Gastroesophageal sphincter (tissue), 4 donors: ENCODE measurements around the gene CSMD2. TPM values are rescaled to one million over a fixed set of nuclear protein-coding genes. Genes with fewer than 3 reads are reported as not detected.

Source experiments
- ATAC-seq: fragments of 150-250 bp; one replicate; pipeline ENCODE4 v1.9.1; 2016; ENCODE audit warnings: mild to moderate bottlenecking, moderate library complexity
- H3K27ac ChIP-seq, 4 donors: fragments of 200-600 bp; sonication (generic) in 3 of 4; 1 replicate in 3 of 4; 2 replicates in 1 of 4; pipeline ENCODE4 v1.5.1; 2016 to 2019
- H3K27me3 ChIP-seq: fragments of 200-600 bp; sonication (generic); one replicate; pipeline ENCODE4 v1.5.1; 2019
- H3K36me3 ChIP-seq, 2 donors: fragments of 200-600 bp; sonication (generic); one replicate each; pipeline ENCODE4 v1.5.1; 2019; ENCODE audit warnings: control low read depth in 1 of 2
- H3K4me1 ChIP-seq, 3 donors: fragments of 200-600 bp; sonication (generic); 1 replicate in 2 of 3; 2 replicates in 1 of 3; pipeline ENCODE4 v1.5.1; 2016 to 2019; ENCODE audit warnings: control low read depth in 2 of 3
- H3K4me3 ChIP-seq, 2 donors: fragments of 200-600 bp; sonication (generic); one replicate each; pipeline ENCODE4 v1.5.1; 2019; ENCODE audit warnings: mild to moderate bottlenecking in 1 of 2, moderate library complexity in 1 of 2
- H3K9me3 ChIP-seq, 3 donors: fragments of 200-600 bp; sonication (generic); one replicate each; pipeline ENCODE4 v1.5.1; 2017 to 2019; ENCODE audit warnings: control low read depth in 2 of 3
- EP300 ChIP-seq: sonication (generic); formaldehyde crosslinking; IDR thresholded peaks from one replicate; pipeline ENCODE4 v1.6.1; 2017; ENCODE audit warnings: antibody characterized with exemption, mild to moderate bottlenecking
- POLR2A ChIP-seq, 2 donors: fragments of 450-650 bp; IDR thresholded peaks; one replicate each; pipeline ENCODE4 v1.6.1; 2017; ENCODE audit warnings: antibody characterized with exemption in 2 of 2, mild to moderate bottlenecking in 2 of 2, moderate library complexity in 1 of 2
- POLR2AphosphoS5 ChIP-seq: sonication (generic); formaldehyde crosslinking; IDR thresholded peaks from one replicate; pipeline ENCODE4 v1.6.1; 2017; ENCODE audit warnings: antibody characterized with exemption
- WGBS, 2 donors: methylation state at CpG; one replicate each; pipeline ENCODE4 v1.1.5; 2018; ENCODE audit warnings: low coverage in 1 of 2; 5-methylcytosine and 5-hydroxymethylcytosine counted together
- total RNA-seq, 4 donors: library from RNA; depleted of rRNA; stranded (reverse); fragments of >200 nt; gene quantifications; one replicate each; pipeline ENCODE4 v1.1.0, GENCODE V29; 2016
- TF ChIP-seq, protein P1 (sequence below), 4 experiments: fragments of 200-600 bp in 2 of 4; fragments of 450-650 bp in 2 of 4; sonication (generic) in 1 of 4; IDR thresholded peaks; one replicate each; pipeline ENCODE4 v1.5.1; 2017 to 2019; ENCODE audit warnings: antibody characterized with exemption in 4 of 4, mild to moderate bottlenecking in 2 of 4, moderate library complexity in 2 of 4

CSMD2 gene
- total RNA-seq, 4 donors from 2014 or later, result 0.22 to 2.5 (median 0.37) TPM

DNA sequence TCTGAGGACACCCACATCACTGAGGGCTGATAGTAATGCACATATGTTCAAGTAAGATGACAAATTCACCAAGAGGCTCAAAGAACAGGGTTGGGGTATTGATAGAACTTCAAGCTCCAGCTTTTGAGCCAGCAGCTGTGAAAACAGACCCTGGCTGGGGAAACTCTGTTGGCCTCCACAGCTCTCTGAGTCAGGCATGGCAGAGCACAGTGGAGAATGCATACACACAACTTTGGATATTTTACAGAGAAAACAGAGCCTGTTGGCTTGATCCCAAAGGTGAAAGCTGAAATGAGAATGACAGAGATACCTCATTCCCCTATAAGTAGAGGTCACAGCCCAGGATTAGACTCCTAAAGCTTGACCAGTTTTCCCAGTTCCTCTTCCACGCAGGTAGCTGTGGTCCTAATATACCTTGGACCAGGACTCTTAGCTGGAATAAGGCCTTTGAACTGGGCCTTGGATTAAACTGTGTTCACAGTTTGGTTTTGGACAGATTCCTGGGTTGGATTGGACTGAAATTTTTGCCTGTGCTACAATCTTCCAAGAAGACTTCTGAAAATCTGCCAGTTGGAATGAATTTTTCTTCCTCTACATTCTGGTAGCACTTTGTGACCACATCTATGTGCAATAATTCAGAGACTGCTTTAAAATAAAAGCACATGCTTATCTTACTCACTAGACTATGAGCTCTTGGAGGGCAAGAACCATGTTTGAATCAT lies 402.8 kb downstream of the CSMD2 start:
- no peak for TF ChIP-seq POLR2A (IDR thresholded peaks at IDR 0.05)
- no peak for TF ChIP-seq EP300
- TF ChIP-seq, protein P1, sequence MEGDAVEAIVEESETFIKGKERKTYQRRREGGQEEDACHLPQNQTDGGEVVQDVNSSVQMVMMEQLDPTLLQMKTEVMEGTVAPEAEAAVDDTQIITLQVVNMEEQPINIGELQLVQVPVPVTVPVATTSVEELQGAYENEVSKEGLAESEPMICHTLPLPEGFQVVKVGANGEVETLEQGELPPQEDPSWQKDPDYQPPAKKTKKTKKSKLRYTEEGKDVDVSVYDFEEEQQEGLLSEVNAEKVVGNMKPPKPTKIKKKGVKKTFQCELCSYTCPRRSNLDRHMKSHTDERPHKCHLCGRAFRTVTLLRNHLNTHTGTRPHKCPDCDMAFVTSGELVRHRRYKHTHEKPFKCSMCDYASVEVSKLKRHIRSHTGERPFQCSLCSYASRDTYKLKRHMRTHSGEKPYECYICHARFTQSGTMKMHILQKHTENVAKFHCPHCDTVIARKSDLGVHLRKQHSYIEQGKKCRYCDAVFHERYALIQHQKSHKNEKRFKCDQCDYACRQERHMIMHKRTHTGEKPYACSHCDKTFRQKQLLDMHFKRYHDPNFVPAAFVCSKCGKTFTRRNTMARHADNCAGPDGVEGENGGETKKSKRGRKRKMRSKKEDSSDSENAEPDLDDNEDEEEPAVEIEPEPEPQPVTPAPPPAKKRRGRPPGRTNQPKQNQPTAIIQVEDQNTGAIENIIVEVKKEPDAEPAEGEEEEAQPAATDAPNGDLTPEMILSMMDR (IDR thresholded peaks at IDR 0.05), result no peak
- no peak for TF ChIP-seq POLR2AphosphoS5
- Histone ChIP-seq H3K27ac (no peak overlapping the region), H3K4me1 (peaks cover 0 to 9% (median 0%) of the 10 kb centered on the region in 3 donors), H3K36me3 (no peaks in the 10 kb centered on the region), H3K27me3 (no peaks in the 10 kb centered on the region), H3K4me3 (no peak overlapping the region), H3K9me3 (no peaks in the 10 kb centered on the region)
- ATAC-seq, result no peak
- 83% methylated on average over 1 of the region's 1 CpG; no CpG with 5 or more reads in 1 of the 2 donors for WGBS, 2 donors

DNA sequence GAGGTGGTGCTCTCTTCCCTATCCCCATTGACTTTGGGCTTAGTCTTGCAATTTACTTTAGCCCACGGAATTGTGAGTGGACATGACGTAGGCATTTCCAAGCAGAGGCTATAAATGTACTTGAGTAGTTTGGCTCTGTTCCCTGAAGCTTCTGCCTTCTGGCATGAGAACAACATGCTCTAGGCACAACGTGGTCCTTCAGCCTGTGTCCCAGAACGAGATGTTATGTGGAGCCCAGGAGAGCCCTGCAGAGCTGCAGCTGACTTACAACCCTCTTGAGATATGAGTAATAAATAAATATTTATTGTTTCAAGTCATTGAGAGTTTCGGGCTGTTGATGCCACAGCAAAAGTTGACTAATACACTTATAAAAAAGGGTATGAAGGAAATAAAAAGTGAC lies 406.3 kb downstream of the CSMD2 start:
- 40 to 50% methylated on average over 3 of the region's 5 CpGs for WGBS, 2 donors
- H3K27me3 ChIP-seq, result peaks cover 4% of the 10 kb centered on the region
- H3K36me3 ChIP-seq, result no peaks in the 10 kb centered on the region
- H3K4me3 ChIP-seq, result no peak overlapping the region
- no peak for ATAC-seq
- peaks cover 0 to 9% (median 0%) of the 10 kb centered on the region in 3 donors for H3K4me1 ChIP-seq
- H3K9me3 ChIP-seq, result peaks cover 0 to 2% (median 0%) of the 10 kb centered on the region in 3 donors
- H3K27ac ChIP-seq, result no peak overlapping the region
- TF ChIP-seq EP300 (no peak), POLR2AphosphoS5 (no peak), POLR2A (IDR thresholded peaks at IDR 0.05) (no peak)
- TF ChIP-seq, protein P1 (IDR thresholded peaks at IDR 0.05), result no peak

- no peak overlapping the region for H3K27ac ChIP-seq
These were observed 411.8 kb downstream of the CSMD2 start for GRCh38 chr1:33753087-33753856.

DNA sequence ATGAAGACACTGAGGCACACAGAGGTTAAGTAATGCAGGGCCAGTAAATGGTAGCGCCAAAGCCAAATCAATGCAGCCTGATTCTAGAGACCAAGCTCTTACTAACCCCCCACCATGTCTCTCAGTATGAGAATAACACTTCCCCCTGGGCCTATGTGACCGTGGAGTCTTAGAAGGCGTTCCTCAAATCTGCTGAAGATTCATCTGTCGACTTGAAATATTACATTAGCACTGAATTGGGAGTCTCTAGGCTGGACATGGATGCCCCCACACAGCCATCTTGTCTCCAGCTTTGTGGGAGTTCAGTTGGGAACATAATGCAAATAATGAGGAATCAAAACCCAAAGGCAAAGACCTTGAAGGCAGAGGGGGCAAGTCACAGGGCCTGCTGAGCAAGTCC lies 419.1 kb downstream of the CSMD2 start:
- no peak overlapping the region for H3K4me3 ChIP-seq
- no peak overlapping the region for H3K27ac ChIP-seq
- H3K36me3 ChIP-seq, result no peaks in the 10 kb centered on the region
- no peak for ATAC-seq
- 100% methylated on average over 1 to 2 of the region's 4 CpGs for WGBS, 2 donors
- no peaks in the 10 kb centered on the region for H3K4me1 ChIP-seq
- TF ChIP-seq, protein P1 (IDR thresholded peaks at IDR 0.05), result no peak
- no peak for TF ChIP-seq EP300
- TF ChIP-seq POLR2A (IDR thresholded peaks at IDR 0.05), result no peak
- TF ChIP-seq POLR2AphosphoS5, result no peak
- peaks cover 14% of the 10 kb centered on the region for H3K27me3 ChIP-seq
- H3K9me3 ChIP-seq, result no peaks in the 10 kb centered on the region

More at GRCh38 chr1:33753087-33753856, 411.8 kb downstream of the CSMD2 start:
- Histone ChIP-seq H3K4me1 (no peaks in the 10 kb centered on the region), H3K36me3 (no peaks in the 10 kb centered on the region), H3K27me3 (peaks cover 4% of the 10 kb centered on the region), H3K4me3 (no peak overlapping the region), H3K9me3 (peaks cover 0 to 20% (median 0%) of the 10 kb centered on the region in 3 donors)
- TF ChIP-seq, protein P1 (IDR thresholded peaks at IDR 0.05), result no peak
- ATAC-seq, result no peak
- WGBS, 2 donors, result 83 to 93% methylated on average over 2 to 3 of the region's 5 CpGs
